PC-3 (cell line): ENCODE data around the gene GPX4.

Experiments used
- CTCF ChIP-seq: fragments of 300-600 bp; sonication (generic); conservative IDR thresholded peaks from 2 replicates; pipeline ENCODE4 v1.5.1; 2017; ENCODE audit warnings: antibody characterized with exemption, low read depth, mild to moderate bottlenecking, low read length
- EZH2phosphoT487 ChIP-seq: fragments of 300-600 bp; sonication (generic); IDR thresholded peaks from 2 replicates; pipeline ENCODE4 v1.6.1; 2018; ENCODE audit warnings: mild to moderate bottlenecking, antibody characterized with exemption, low read length, borderline replicate concordance

DNA sequence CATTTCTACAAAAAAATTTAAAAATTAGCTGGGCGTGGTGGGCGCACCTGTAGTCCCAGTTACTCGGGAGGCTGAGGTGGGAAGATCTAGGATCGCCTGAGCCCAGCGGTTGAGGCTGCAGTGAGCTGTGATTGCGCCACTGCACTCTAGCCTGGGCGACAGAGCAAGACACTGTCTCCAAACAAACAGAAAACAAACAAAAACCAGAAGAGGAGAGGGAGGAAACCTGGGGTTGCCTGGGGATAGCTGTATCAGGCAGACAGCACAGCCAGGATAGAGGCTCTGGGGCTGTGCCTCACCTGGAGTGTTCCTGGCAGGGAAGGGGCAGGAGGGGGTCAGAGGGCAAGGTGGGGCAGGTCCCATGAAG lies 6.0 kb upstream of the GPX4 start:
- no peak for TF ChIP-seq CTCF
- TF ChIP-seq EZH2phosphoT487: no peak
